SJCRH30 (cell line): ENCODE measurements around the gene PRAMEF13. TPM values are rescaled to one million over a fixed set of nuclear protein-coding genes. Genes with fewer than 3 reads are reported as not detected.
"Not testable (repeated sequence)": the region's sequence is repeated elsewhere in the genome, so short reads cannot be mapped to it uniquely, and the experiment has no call there.

Source experiments
- DNase-seq, 2 experiments: peaks; one replicate each; pipeline ENCODE4 v3.0.0-alpha.2; 2015 to 2020
- H3K27ac ChIP-seq: fragments of 250-450 bp; sonication (Bioruptor Pico); 2 replicates; pipeline ENCODE4 v1.5.1; 2020; ENCODE audit warnings: mild to moderate bottlenecking, moderate library complexity
- H3K27me3 ChIP-seq: fragments of 250-450 bp; sonication (Bioruptor Pico); 2 replicates; pipeline ENCODE4 v1.5.1; 2020; ENCODE audit warnings: mild to moderate bottlenecking, moderate library complexity
- H3K36me3 ChIP-seq: fragments of 250-450 bp; sonication (Bioruptor Pico); 2 replicates; pipeline ENCODE4 v1.5.1; 2020; ENCODE audit warnings: mild to moderate bottlenecking, moderate library complexity
- H3K4me1 ChIP-seq: fragments of 250-450 bp; sonication (Bioruptor Pico); 2 replicates; pipeline ENCODE4 v1.5.1; 2020; ENCODE audit warnings: mild to moderate bottlenecking, moderate library complexity
- H3K4me3 ChIP-seq: fragments of 250-450 bp; sonication (Bioruptor Pico); 2 replicates; pipeline ENCODE4 v1.5.1; 2020; ENCODE audit warnings: mild to moderate bottlenecking, moderate library complexity
- H3K9me3 ChIP-seq: fragments of 250-450 bp; sonication (Bioruptor Pico); replicated peaks from 2 replicates; pipeline ENCODE4 v1.5.1; 2020; ENCODE audit warnings: mild to moderate bottlenecking, moderate library complexity
- total RNA-seq: library from RNA; depleted of rRNA; stranded (reverse); fragments of >200 nt; shearing (Covaris generic); gene quantifications from 2 replicates; pipeline ENCODE4 v1.2.3, GENCODE V29; 2014; rRNA removed

PRAMEF13 gene
- total RNA-seq, 1 experiment from 2014 or later = not detected

GRCh38 chr1:13225675-13226204 lies 24.5 kb upstream of the PRAMEF13 start, which contains the start of gene PRAMEF18:
Gene PRAMEF18, minus strand, starts transcription at chr1:13226154. Its CDS starts 48 bp downstream, at chr1:13226106.
- DNase-seq, H3K4me1 ChIP-seq, H3K27ac ChIP-seq, H3K27me3 ChIP-seq, H3K36me3 ChIP-seq, H3K4me3 ChIP-seq, H3K9me3 ChIP-seq: not testable (repeated sequence)

DNA sequence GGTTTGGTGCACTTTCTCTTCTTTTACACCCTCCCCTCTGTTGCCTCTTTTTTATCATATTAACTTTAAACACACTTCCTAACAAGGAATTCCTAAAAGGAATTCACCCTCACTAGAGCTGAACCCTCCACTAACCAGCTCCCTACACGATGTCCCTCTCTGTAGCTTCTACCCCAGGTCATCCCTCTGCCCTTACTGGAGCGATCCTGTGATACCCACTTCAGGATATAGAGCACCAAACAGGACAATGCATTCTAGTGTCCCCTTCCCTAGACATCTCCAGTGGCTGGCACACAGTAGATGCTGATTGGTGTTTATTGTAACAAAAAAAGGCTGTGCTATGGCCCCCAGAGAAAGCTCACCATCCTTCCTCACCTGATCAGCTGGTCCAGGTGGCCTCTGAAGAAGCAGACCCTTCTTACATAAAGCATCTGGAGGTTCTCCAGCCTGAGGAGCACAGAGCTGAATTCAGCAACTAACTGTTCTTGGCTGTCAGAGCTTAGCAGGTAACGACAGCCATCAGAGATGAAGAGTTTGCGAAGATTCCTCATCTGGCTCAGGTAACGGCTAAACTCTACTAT lies 23.4 kb upstream of the PRAMEF13 start:
- DNase-seq = no peak
- Histone ChIP-seq H3K4me3 (no peak overlapping the region), H3K36me3 (no peaks in the 10 kb centered on the region), H3K4me1 (no peaks in the 10 kb centered on the region), H3K27ac (no peak overlapping the region), H3K9me3 (no peaks in the 10 kb centered on the region), H3K27me3 (no peaks in the 10 kb centered on the region)

DNA sequence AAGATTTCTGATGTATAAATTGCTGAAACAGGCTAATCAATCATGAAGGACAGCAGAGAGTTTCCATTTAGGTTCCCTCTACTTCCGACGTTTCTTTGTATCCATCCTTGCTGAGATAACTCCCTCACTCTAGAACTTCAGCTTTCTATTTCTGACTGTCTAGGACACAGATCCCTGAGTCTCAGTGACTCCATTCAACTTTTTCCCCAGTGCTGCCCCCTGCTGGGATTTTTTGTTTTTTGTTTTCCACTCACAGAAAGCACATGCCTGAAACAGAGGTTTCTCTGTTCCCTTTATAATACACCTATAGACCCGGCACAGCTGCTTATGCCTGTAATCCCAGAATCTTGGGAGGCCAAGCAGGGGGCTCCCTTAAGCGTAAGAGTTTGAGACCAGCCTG lies 21.6 kb upstream of the PRAMEF13 start:
- not testable (repeated sequence) for H3K9me3 ChIP-seq, DNase-seq, H3K27me3 ChIP-seq, H3K4me3 ChIP-seq, H3K27ac ChIP-seq, H3K36me3 ChIP-seq, H3K4me1 ChIP-seq

- H3K27ac ChIP-seq, H3K27me3 ChIP-seq, H3K4me3 ChIP-seq, H3K9me3 ChIP-seq, DNase-seq, H3K4me1 ChIP-seq, H3K36me3 ChIP-seq: not testable (repeated sequence)
Observed at GRCh38 chr1:13219203-13219602, 18.0 kb upstream of the PRAMEF13 start.

- H3K9me3 ChIP-seq, DNase-seq, H3K4me1 ChIP-seq, H3K36me3 ChIP-seq, H3K27me3 ChIP-seq, H3K4me3 ChIP-seq, H3K27ac ChIP-seq: not testable (repeated sequence)
Observed at GRCh38 chr1:13216619-13217018, 15.4 kb upstream of the PRAMEF13 start.

DNA sequence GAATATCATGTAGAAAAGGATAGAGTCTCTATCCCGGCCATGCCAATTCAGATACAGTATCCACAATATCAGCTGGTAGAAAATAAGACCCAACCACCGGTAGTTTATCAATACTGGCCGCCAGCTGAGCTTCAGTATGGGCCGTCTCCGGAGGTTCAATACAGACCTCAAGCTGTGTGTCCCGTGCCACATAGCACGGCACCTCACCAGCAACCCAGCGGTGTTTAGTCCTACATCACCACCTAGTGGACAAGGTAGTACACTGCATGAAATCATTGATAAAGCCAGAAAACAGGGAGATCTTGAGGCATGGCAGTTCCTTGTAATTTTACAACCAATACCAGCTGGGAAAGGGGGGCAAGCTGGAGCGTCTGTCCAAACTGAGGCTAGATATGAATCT lies 7.5 kb upstream of the PRAMEF13 start:
- H3K36me3 ChIP-seq, H3K9me3 ChIP-seq, DNase-seq, H3K27me3 ChIP-seq, H3K27ac ChIP-seq, H3K4me3 ChIP-seq, H3K4me1 ChIP-seq: not testable (repeated sequence)

GRCh38 chr1:13171548-13171947 lies 29.7 kb downstream of the PRAMEF13 start, which contains the start of gene PRAMEF9:
Gene PRAMEF9, plus strand, starts transcription at chr1:13171848. Its CDS starts 3,433 bp downstream, at chr1:13175281.
- not testable (repeated sequence) for H3K4me3 ChIP-seq, H3K4me1 ChIP-seq, H3K36me3 ChIP-seq, H3K27ac ChIP-seq, H3K27me3 ChIP-seq, H3K9me3 ChIP-seq
- DNase-seq = peak in 1 of 2 experiments; percentile 0

- not testable (repeated sequence) for H3K36me3 ChIP-seq, H3K4me1 ChIP-seq, H3K9me3 ChIP-seq, H3K27ac ChIP-seq, DNase-seq, H3K4me3 ChIP-seq, H3K27me3 ChIP-seq
Observed at GRCh38 chr1:13165531-13165930, 35.7 kb downstream of the PRAMEF13 start, which contains the start of gene HNRNPCL4. Gene HNRNPCL4, minus strand, starts transcription at chr1:13165631. Its CDS starts 164 bp downstream, at chr1:13165467.

GRCh38 chr1:13155909-13156308 lies 45.3 kb downstream of the PRAMEF13 start, which contains the start of gene PRAMEF26:
Gene PRAMEF26, minus strand, starts transcription at chr1:13156009. Its CDS starts 2,914 bp downstream, at chr1:13153095.
- DNase-seq, H3K9me3 ChIP-seq, H3K36me3 ChIP-seq, H3K4me1 ChIP-seq, H3K27me3 ChIP-seq, H3K4me3 ChIP-seq, H3K27ac ChIP-seq: not testable (repeated sequence)

Other genes with a start within 250 kb of the PRAMEF13 start
- not detected in 2 replicates for gene PRAMEF27, start 144.8 kb downstream of the PRAMEF13 start, total RNA-seq
- not detected in 2 replicates for gene HNRNPCL3, start 140.6 kb downstream of the PRAMEF13 start, total RNA-seq
- not detected in 2 replicates for gene PRAMEF25, start 130.6 kb downstream of the PRAMEF13 start, total RNA-seq
- not detected in 2 replicates for gene HNRNPCL2, start 84.6 kb downstream of the PRAMEF13 start, total RNA-seq
- not detected in 2 replicates for gene PRAMEF26, start 45.4 kb downstream of the PRAMEF13 start, total RNA-seq
- not detected in 2 replicates for gene HNRNPCL4, start 35.8 kb downstream of the PRAMEF13 start, total RNA-seq
- gene PRAMEF9, start 29.6 kb downstream of the PRAMEF13 start, total RNA-seq = not detected in 2 replicates
- not detected in 2 replicates for gene PRAMEF18, start 24.7 kb upstream of the PRAMEF13 start, total RNA-seq
- not detected in 2 replicates for gene PRAMEF5, start 52.8 kb upstream of the PRAMEF13 start, total RNA-seq
- not detected in 2 replicates for gene PRAMEF8, start 83.7 kb upstream of the PRAMEF13 start, total RNA-seq
- gene PRAMEF33, start 102.1 kb upstream of the PRAMEF13 start, total RNA-seq = not detected in 2 replicates
- not detected in 2 replicates for gene PRAMEF15, start 114.2 kb upstream of the PRAMEF13 start, total RNA-seq
- not detected in 2 replicates for gene PRAMEF14, start 145.7 kb upstream of the PRAMEF13 start, total RNA-seq
- not detected in 2 replicates for gene PRAMEF19, start 170.5 kb upstream of the PRAMEF13 start, total RNA-seq
- gene PRAMEF17, start 188.2 kb upstream of the PRAMEF13 start, total RNA-seq = not detected in 2 replicates
- not detected in 2 replicates for gene PRAMEF20, start 209.0 kb upstream of the PRAMEF13 start, total RNA-seq